ENCODE data around the gene GSG1L.

DNA sequence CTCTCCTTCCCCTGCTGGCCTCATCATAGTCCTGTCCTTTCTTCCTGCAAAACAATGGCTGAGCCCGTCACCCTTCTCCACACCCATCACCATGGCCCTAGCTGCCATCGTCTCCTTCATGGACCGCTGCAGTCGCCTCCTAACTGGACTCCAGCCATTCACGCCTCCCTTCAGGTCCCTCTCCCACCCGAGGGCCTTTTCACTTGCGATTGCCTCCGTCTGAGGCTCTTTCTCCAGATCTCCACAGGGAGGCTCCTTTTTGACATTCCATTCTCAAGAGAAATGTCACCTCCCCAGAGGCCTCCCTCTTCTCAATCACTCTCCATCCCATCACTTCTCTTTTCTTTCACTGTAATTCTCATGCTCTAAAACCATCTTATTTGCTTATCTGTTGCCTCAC lies 23.5 kb downstream of the GSG1L start:
- TF ChIP-seq POLR2AphosphoS5 (IDR thresholded peaks at IDR 0.05; ENCODE audit: low read depth, low read length) (no peak), POLR2A (IDR thresholded peaks at IDR 0.05; ENCODE audit: low read depth, low read length) (no peak)
